AG04449 (cell line): ENCODE measurements around the gene RALGPS1.

Source experiments
- CTCF ChIA-PET: fragments of 350-600 bp; formaldehyde crosslinking; extraction: SDS; loops from one replicate; lab custom pipeline; 2021; ENCODE audit warnings: antibody characterized with exemption; lab: Yijun Ruan, JAX
- POLR2A ChIA-PET: fragments of 400-600, 350-600 bp; formaldehyde crosslinking; extraction: SDS; loops from one replicate; lab custom pipeline; 2020; ENCODE audit warnings: antibody characterized with exemption, inconsistent platforms; lab: Yijun Ruan, JAX
- DNase-seq: peaks from one replicate; pipeline ENCODE4 v3.0.0-alpha.2; 2010; ENCODE audit warnings: low read depth, low spot score
- H3K4me3 ChIP-seq: 2 replicates; pipeline ENCODE4 v1.5.1; 2011; ENCODE audit warnings: low read depth, mild to moderate bottlenecking, control low read depth, low read length
- CTCF ChIP-seq: IDR thresholded peaks from one replicate; pipeline ENCODE4 v1.5.1; 2011; ENCODE audit warnings: mild to moderate bottlenecking, moderate library complexity, low read length, control low read depth, inconsistent platforms; ENCODE audit not compliant: insufficient read depth; ENCODE audit errors: missing control alignments

RALGPS1 gene

DNA sequence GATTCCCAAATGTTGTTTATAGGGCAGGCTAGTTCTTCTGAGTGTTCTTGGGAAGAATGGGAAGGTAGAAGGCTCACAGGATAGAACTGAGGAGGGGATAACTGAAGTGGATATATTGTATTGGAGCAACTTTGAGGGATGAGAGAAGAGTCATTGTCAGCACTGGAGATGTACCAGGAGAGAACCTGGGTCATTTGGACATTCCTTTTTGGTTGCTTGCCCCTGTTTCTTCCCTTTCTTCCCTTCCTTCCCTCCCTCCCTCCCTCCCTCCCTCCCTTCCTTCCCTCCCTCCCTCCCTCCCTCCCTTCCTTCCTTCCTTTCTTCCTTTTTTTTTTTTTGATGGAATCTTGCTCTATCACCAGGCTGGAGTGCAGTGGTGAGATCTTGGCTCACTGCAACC is 45.3 kb downstream of the RALGPS1 start:
- no peak overlapping the region for H3K4me3 ChIP-seq
- no peak for DNase-seq
- CTCF ChIA-PET, result interaction anchor here (1.5 to 16.0 kb wide), 4 partner anchors 10 to 237 kb away, joined by 3 to 302 read pairs (median 10); no protein-coding TSS in a partner anchor
- POLR2A ChIA-PET, result no interaction called here
- TF ChIP-seq CTCF, result no peak

DNA sequence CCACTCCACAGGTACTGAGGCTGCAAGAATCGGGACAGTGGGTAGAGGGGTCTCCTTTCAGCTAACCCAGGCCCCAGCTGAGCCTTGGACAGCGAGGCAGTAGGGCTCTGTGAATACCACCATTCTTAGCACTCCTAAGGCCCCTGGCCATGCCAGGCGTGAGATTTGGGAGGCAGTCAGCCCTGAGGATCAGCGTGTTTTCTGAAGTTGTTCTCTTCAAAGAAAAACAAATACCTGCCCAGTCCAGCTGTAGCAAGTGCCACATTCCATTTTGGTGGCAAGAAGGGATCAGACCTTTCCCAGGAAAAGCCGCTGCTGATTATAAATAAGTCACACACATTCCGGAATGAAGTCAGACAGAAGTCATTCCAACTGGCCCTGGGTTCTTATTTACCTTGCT is 47.8 kb downstream of the RALGPS1 start:
- TF ChIP-seq CTCF, result no peak
- H3K4me3 ChIP-seq, result no peak overlapping the region
- ChIA-PET POLR2A (no interaction called here), CTCF (interaction anchor here (1.2 to 16.0 kb wide), 4 partner anchors 7 to 235 kb away, joined by 3 to 302 read pairs (median 10); no protein-coding TSS in a partner anchor)
- DNase-seq, result no peak

GRCh38 chr9:126965077-126965476 is 50.5 kb downstream of the RALGPS1 start:
- ChIA-PET CTCF (interaction anchor here (0.6 to 16.0 kb wide), 42 partner anchors 10 to 957 kb away, joined by 3 to 302 read pairs (median 4); partner anchors contain the start of gene ANGPTL2), POLR2A (no interaction called here)
- H3K4me3 ChIP-seq, result no peak overlapping the region
- DNase-seq, result no peak
- no peak for TF ChIP-seq CTCF

- peak; percentile 91 for TF ChIP-seq CTCF
- no peak for DNase-seq
- ChIA-PET CTCF (interaction anchor here (0.6 to 16.0 kb wide), 48 partner anchors 7 to 956 kb away, joined by 3 to 302 read pairs (median 4); partner anchors contain the start of gene ANGPTL2), POLR2A (no interaction called here)
- no peak overlapping the region for H3K4me3 ChIP-seq
These were observed 51.2 kb downstream of the RALGPS1 start for GRCh38 chr9:126965541-126966428.

GRCh38 chr9:126971261-126971660 is 56.7 kb downstream of the RALGPS1 start:
- H3K4me3 ChIP-seq, result no peak overlapping the region
- CTCF ChIA-PET, result interaction anchor here (1.0 to 16.0 kb wide), 2 partner anchors 30 to 226 kb away, joined by 4 to 302 read pairs; no protein-coding TSS in a partner anchor
- TF ChIP-seq CTCF, result no peak
- POLR2A ChIA-PET, result no interaction called here
- DNase-seq, result no peak
